KMS-11 (cell line): Measurements from ENCODE around the gene SOWAHD.
"Not testable (repeated sequence)": the region's sequence is repeated elsewhere in the genome, so short reads cannot be mapped to it uniquely, and the experiment has no call there.

Experiments used
- H2AFZ ChIP-seq: fragments of 200-600 bp; sonication (generic); 2 replicates; pipeline ENCODE4 v1.6.1; 2016; ENCODE audit warnings: antibody characterized with exemption, mixed run types, low read depth
- H3K27ac ChIP-seq: fragments of 200-600 bp; sonication (generic); 2 replicates; pipeline ENCODE4 v1.6.1; 2016; ENCODE audit warnings: mild to moderate bottlenecking, mixed run types
- H3K27me3 ChIP-seq: fragments of 200-600 bp; sonication (generic); 2 replicates; pipeline ENCODE4 v1.6.1; 2017; ENCODE audit warnings: mild to moderate bottlenecking, low read depth, mixed run types, moderate library complexity; ENCODE audit not compliant: insufficient read depth
- H3K36me3 ChIP-seq: fragments of 200-600 bp; sonication (generic); 2 replicates; pipeline ENCODE4 v1.6.1; 2017; ENCODE audit warnings: mild to moderate bottlenecking, mixed run types; ENCODE audit not compliant: insufficient read depth
- H3K4me1 ChIP-seq: fragments of 200-600 bp; sonication (generic); 2 replicates; pipeline ENCODE4 v1.6.1; 2016; ENCODE audit warnings: mild to moderate bottlenecking, low read depth, mixed run types; ENCODE audit not compliant: poor library complexity, severe bottlenecking
- H3K4me2 ChIP-seq: fragments of 200-600 bp; sonication (generic); 2 replicates; pipeline ENCODE4 v1.7.0; 2016; ENCODE audit warnings: mild to moderate bottlenecking, mixed run types
- H3K4me3 ChIP-seq: fragments of 200-600 bp; sonication (generic); IDR thresholded peaks from 2 replicates; pipeline ENCODE4 v1.6.1; 2017; ENCODE audit warnings: low read depth, low read length, mixed read lengths; ENCODE audit not compliant: insufficient read depth
- H3K79me2 ChIP-seq: fragments of 200-600 bp; sonication (generic); 2 replicates; pipeline ENCODE4 v1.6.1; 2016; ENCODE audit warnings: low read depth, mixed run types; ENCODE audit not compliant: insufficient read depth
- H3K9ac ChIP-seq: fragments of 200-600 bp; sonication (generic); 2 replicates; pipeline ENCODE4 v1.6.1; 2016; ENCODE audit warnings: mild to moderate bottlenecking, mixed run types
- H4K20me1 ChIP-seq: fragments of 200-600 bp; sonication (generic); 2 replicates; pipeline ENCODE4 v1.6.1; 2016; ENCODE audit warnings: mild to moderate bottlenecking, mixed run types; ENCODE audit not compliant: insufficient read depth
- CTCF ChIP-seq: fragments of 200-600 bp; sonication (generic); conservative IDR thresholded peaks from 2 replicates; pipeline ENCODE4 v1.6.1; 2017; ENCODE audit warnings: low read depth, mild to moderate bottlenecking, antibody characterized with exemption, low read length, moderate library complexity, mixed read lengths

The SOWAHD gene

DNA sequence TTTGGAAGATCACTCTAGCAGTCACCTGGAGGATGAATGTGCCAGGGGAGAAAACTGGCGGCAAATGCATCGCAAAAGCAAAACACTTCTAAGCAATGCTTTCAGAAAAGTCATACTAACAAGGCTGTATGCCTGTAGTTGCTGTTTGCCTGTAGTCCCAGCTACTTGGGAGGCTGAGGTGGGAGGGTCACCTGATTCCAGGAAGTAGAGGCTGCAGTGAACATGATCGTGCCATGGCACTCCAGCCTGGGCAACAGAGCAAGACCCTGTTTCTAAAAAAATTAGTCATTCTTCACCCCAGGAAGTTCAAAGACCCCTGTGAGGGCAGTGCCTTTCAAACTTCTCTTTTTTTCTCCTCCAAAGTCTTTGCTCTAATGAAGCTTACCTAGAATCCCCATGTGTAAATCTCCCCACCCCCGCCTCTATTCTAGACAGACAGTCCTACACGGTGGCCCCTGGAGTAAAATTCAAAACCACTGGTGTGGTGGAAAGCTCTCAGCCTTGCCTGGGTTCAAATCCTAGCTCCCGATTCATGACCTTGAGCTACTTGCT is 5.5 kb downstream of the SOWAHD start:
- H4K20me1 ChIP-seq: no peaks in the 10 kb centered on the region
- H3K36me3 ChIP-seq: no peaks in the 10 kb centered on the region
- no peak overlapping the region for H3K27ac ChIP-seq
- peak overlapping the region; percentile 57; the same call in 1 of the 2 replicates for H2AFZ ChIP-seq
- peaks cover 46% of the 10 kb centered on the region for H3K4me1 ChIP-seq
- no peak overlapping the region for H3K9ac ChIP-seq
- no peak for TF ChIP-seq CTCF
- no peak overlapping the region for H3K4me3 ChIP-seq
- peaks cover 5% of the 10 kb centered on the region; the same call in 1 of the 2 replicates for H3K79me2 ChIP-seq
- no peaks in the 10 kb centered on the region for H3K27me3 ChIP-seq
- H3K4me2 ChIP-seq: no peak overlapping the region; the same call in 1 of the 2 replicates

GRCh38 chrX:119768436-119768835 is 10.0 kb downstream of the SOWAHD start:
- not testable (repeated sequence) for H4K20me1 ChIP-seq, H3K4me3 ChIP-seq, H2AFZ ChIP-seq, H3K27ac ChIP-seq, H3K79me2 ChIP-seq, H3K36me3 ChIP-seq, H3K27me3 ChIP-seq, H3K4me2 ChIP-seq, H3K9ac ChIP-seq
- H3K4me1 ChIP-seq: peaks cover 13% of the 10 kb centered on the region

GRCh38 chrX:119769388-119769787 is 11.0 kb downstream of the SOWAHD start:
- not testable (repeated sequence) for H3K4me1 ChIP-seq, H3K9ac ChIP-seq, H3K79me2 ChIP-seq, H4K20me1 ChIP-seq, H3K4me3 ChIP-seq, H3K36me3 ChIP-seq, H3K27me3 ChIP-seq, H3K27ac ChIP-seq, H2AFZ ChIP-seq, H3K4me2 ChIP-seq

- Histone ChIP-seq H3K4me1 (no peaks in the 10 kb centered on the region), H3K4me2 (no peak overlapping the region), H4K20me1 (no peaks in the 10 kb centered on the region), H3K79me2 (no peaks in the 10 kb centered on the region), H3K27me3 (no peaks in the 10 kb centered on the region), H3K36me3 (no peaks in the 10 kb centered on the region), H3K4me3 (no peak overlapping the region), H3K27ac (no peak overlapping the region), H2AFZ (no peak overlapping the region), H3K9ac (no peak overlapping the region)
- TF ChIP-seq CTCF: no peak
Observed at GRCh38 chrX:119775517-119776238, 17.3 kb downstream of the SOWAHD start.

- Histone ChIP-seq H2AFZ (no peak overlapping the region), H3K4me3 (no peak overlapping the region), H3K27ac (no peak overlapping the region), H3K9ac (no peak overlapping the region), H3K79me2 (no peaks in the 10 kb centered on the region), H3K27me3 (no peaks in the 10 kb centered on the region), H4K20me1 (no peaks in the 10 kb centered on the region), H3K4me1 (no peaks in the 10 kb centered on the region), H3K4me2 (no peak overlapping the region), H3K36me3 (no peaks in the 10 kb centered on the region)
- no peak for TF ChIP-seq CTCF
Observed at GRCh38 chrX:119778829-119779228, 20.4 kb downstream of the SOWAHD start.
